A673 (cell line): ENCODE data around the gene GSDMA. TPM values are rescaled to one million over a fixed set of nuclear protein-coding genes. Genes with fewer than 3 reads are reported as not detected.

Experiments used
- BruUV-seq: library from RNA; stranded (reverse); fragments of 400-500 nt; replicated peaks from 2 replicates; lab custom pipeline; 2021; lab: Mats Ljungman, UMichigan
- CTCF ChIA-PET: fragments of 300-600 bp; sonication (Branson Sonifier 250); formaldehyde crosslinking; loops from one replicate; lab custom pipeline; 2022; ENCODE audit warnings: antibody characterized with exemption; lab: Charles Lee
- POLR2A ChIA-PET: fragments of 300-600 bp; sonication (Branson Sonifier 250); formaldehyde crosslinking; loops from one replicate; lab custom pipeline; 2022; ENCODE audit warnings: antibody characterized with exemption; ENCODE audit not compliant: low non-redundant PET; lab: Charles Lee
- DNase-seq: peaks from one replicate; pipeline ENCODE4 v3.0.0-alpha.2; 2015; ENCODE audit warnings: low spot score
- H3K27ac ChIP-seq: fragments of 200-600 bp; sonication (generic); 2 replicates; pipeline ENCODE4 v1.5.1; 2016; ENCODE audit warnings: mixed run types, low read depth, mild to moderate bottlenecking, mixed read lengths, antibody characterized with exemption, low read length; ENCODE audit not compliant: poor library complexity, severe bottlenecking
- H3K27me3 ChIP-seq: fragments of 200-600 bp; sonication (generic); replicated peaks from 2 replicates; pipeline ENCODE4 v1.6.1; 2017; ENCODE audit warnings: mixed run types, low read depth, mild to moderate bottlenecking, mixed read lengths, antibody characterized with exemption, low read length; ENCODE audit not compliant: insufficient read depth, poor library complexity
- H3K36me3 ChIP-seq: fragments of 200-600 bp; sonication (generic); 2 replicates; pipeline ENCODE4 v1.6.1; 2016; ENCODE audit warnings: mixed run types, mild to moderate bottlenecking, mixed read lengths, antibody characterized with exemption, low read length; ENCODE audit not compliant: insufficient read depth, poor library complexity, severe bottlenecking
- H3K4me1 ChIP-seq: fragments of 200-600 bp; sonication (generic); 2 replicates; pipeline ENCODE4 v1.6.1; 2017; ENCODE audit warnings: mixed run types, mild to moderate bottlenecking, mixed read lengths, antibody characterized with exemption, low read length; ENCODE audit not compliant: insufficient read depth, poor library complexity, severe bottlenecking
- H3K4me3 ChIP-seq: fragments of 200-600 bp; sonication (generic); 2 replicates; pipeline ENCODE4 v1.5.1; 2016; ENCODE audit warnings: low read depth, mixed run types, mild to moderate bottlenecking, mixed read lengths, low read length; ENCODE audit not compliant: poor library complexity, severe bottlenecking
- H3K9me3 ChIP-seq: fragments of 200-600 bp; sonication (generic); 2 replicates; pipeline ENCODE4 v1.6.1; 2016; ENCODE audit warnings: mixed run types, low read depth, mild to moderate bottlenecking, mixed read lengths, antibody characterized with exemption, low read length; ENCODE audit not compliant: poor library complexity, severe bottlenecking
- EZH2 ChIP-seq: fragments of 200-600 bp; sonication (generic); IDR thresholded peaks from 2 replicates; pipeline ENCODE4 v1.6.1; 2017; ENCODE audit warnings: borderline replicate concordance, low read depth, mild to moderate bottlenecking, mixed read lengths, antibody characterized with exemption, low read length; ENCODE audit not compliant: poor library complexity, severe bottlenecking
- intact Hi-C: fragments of 100-400 bp; cut with micrococcal nuclease; formaldehyde crosslinking; loops from one replicate; pipeline ENCODE4 v1.10.0; 2022; ENCODE audit not compliant: unreplicated experiment
- total RNA-seq: library from RNA; stranded (reverse); gene quantifications from 2 replicates; pipeline ENCODE4 v1.2.3, GENCODE V29; 2021
- TF ChIP-seq, protein P1 (sequence below): fragments of 300-800, 200-600 bp; sonication (generic); conservative IDR thresholded peaks from 2 replicates; pipeline ENCODE4 v1.5.1; 2017; ENCODE audit warnings: low read depth, mild to moderate bottlenecking, antibody characterized with exemption, low read length, moderate library complexity, mixed read lengths

Gene GSDMA
- total RNA-seq, 1 experiment from 2014 or later, result not detected

DNA sequence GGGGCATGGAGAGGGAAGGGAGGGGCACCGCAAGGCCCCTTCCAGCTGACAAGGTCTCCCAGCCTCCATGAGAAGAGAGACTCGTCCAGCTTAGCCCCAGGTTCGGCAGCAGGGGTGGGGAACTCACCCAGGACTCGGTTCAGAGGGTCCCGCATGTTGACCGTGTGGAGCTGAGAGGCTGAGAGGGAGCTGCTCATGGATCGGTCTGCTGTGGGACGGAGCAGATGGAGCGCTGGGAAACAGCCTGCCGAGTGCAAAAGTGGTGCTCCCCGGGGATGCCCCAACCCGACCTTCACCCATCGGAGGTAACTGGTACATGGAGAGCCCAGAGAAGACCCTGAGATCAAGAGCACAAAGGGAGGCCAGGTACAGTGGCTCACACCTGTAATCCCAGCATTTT lies 57.3 kb downstream of the GSDMA start:
- no TSS peak for BruUV-seq
- Histone ChIP-seq H3K4me1 (no peaks in the 10 kb centered on the region), H3K27me3 (no peaks in the 10 kb centered on the region), H3K27ac (no peak overlapping the region), H3K36me3 (no peaks in the 10 kb centered on the region), H3K4me3 (no peak overlapping the region), H3K9me3 (no peaks in the 10 kb centered on the region)
- no peak for DNase-seq
- ChIA-PET POLR2A (no interaction called here), CTCF (no interaction called here)
- intact Hi-C loops, result no loop called here
- TF ChIP-seq EZH2, result no peak
- TF ChIP-seq, protein P1, sequence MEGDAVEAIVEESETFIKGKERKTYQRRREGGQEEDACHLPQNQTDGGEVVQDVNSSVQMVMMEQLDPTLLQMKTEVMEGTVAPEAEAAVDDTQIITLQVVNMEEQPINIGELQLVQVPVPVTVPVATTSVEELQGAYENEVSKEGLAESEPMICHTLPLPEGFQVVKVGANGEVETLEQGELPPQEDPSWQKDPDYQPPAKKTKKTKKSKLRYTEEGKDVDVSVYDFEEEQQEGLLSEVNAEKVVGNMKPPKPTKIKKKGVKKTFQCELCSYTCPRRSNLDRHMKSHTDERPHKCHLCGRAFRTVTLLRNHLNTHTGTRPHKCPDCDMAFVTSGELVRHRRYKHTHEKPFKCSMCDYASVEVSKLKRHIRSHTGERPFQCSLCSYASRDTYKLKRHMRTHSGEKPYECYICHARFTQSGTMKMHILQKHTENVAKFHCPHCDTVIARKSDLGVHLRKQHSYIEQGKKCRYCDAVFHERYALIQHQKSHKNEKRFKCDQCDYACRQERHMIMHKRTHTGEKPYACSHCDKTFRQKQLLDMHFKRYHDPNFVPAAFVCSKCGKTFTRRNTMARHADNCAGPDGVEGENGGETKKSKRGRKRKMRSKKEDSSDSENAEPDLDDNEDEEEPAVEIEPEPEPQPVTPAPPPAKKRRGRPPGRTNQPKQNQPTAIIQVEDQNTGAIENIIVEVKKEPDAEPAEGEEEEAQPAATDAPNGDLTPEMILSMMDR, result no peak

DNA sequence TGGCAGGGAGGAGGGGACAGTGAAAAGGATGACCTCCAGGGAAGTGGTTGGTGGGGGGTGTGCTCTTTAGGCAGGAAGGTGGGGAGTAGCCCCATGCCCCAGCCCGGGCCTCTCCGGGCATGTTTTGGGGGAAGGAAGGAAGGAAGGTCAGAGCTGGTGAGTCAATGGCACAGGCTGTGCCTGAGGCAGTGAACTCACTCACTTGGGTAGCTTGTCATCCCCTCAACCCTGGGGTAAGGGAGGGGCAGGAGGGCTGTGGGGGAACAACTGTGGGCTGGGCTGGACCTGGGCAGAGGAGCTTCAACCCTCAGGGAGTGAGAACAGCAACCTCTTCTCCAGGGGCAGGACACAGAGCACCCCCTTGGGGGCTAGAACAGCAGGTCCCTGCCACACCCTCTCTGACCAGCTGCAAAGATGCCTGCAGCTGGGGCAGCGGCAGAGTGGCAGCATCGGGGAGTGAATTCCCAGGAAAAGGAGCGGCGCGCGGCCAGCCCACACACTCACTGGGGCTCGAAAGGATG lies 58.7 kb downstream of the GSDMA start:
- DNase-seq, result no peak
- Histone ChIP-seq H3K27me3 (no peaks in the 10 kb centered on the region), H3K9me3 (no peaks in the 10 kb centered on the region), H3K4me3 (no peak overlapping the region), H3K27ac (no peak overlapping the region), H3K36me3 (no peaks in the 10 kb centered on the region), H3K4me1 (no peaks in the 10 kb centered on the region)
- CTCF ChIA-PET, result interaction anchor here (0.9 kb wide), 1 partner anchor 13 kb away, joined by 6 read pairs; no protein-coding TSS in a partner anchor
- POLR2A ChIA-PET, result no interaction called here
- no TSS peak for BruUV-seq
- TF ChIP-seq EZH2, result no peak
- TF ChIP-seq, protein P1, result no peak
- intact Hi-C loops, result no loop called here

DNA sequence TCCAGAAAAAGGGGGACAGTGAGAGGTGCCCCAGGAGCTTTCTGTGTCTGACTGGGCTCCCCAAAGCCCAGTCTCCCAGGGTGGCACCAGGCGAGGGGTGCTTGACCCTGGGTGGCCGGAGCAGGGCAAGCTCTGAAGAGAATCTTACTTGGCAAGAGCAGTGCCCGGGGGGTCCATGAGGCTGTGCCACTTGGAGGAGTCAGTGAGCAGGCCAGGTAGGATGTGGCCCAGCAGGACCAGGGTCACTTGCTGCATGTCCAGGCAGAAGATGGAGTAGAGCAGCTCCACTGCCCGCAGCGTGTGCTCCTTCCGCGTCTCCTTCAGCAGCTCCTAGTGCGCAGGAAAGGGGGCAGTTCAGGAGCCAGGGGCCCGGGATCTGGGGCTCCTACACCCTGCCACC lies 59.7 kb downstream of the GSDMA start:
- POLR2A ChIA-PET, result no interaction called here
- intact Hi-C loops, result no loop called here
- no peaks in the 10 kb centered on the region for H3K4me1 ChIP-seq

More for the DNA sequence above, 59.7 kb downstream of the GSDMA start:
- Histone ChIP-seq H3K36me3 (no peaks in the 10 kb centered on the region), H3K4me3 (no peak overlapping the region), H3K27ac (no peak overlapping the region), H3K27me3 (no peaks in the 10 kb centered on the region), H3K9me3 (no peaks in the 10 kb centered on the region)
- TF ChIP-seq, protein P1, result no peak
- no peak for TF ChIP-seq EZH2
- no TSS peak for BruUV-seq
- CTCF ChIA-PET, result no interaction called here
- DNase-seq, result no peak
